GM23248 (cell line): ENCODE data around the gene PCDH1. TPM values are rescaled to one million over a fixed set of nuclear protein-coding genes. Genes with fewer than 3 reads are reported as not detected.
A peak's percentile ranks its signal among the peaks of the same experiment; 100 is the strongest.

Experiments used
- DNase-seq: peaks from one replicate; pipeline ENCODE4 v3.0.0-alpha.2; 2015
- H2AFZ ChIP-seq: fragments of 200-600 bp; sonication (generic); 2 replicates; pipeline ENCODE4 v1.6.1; 2016; ENCODE audit warnings: antibody characterized with exemption
- H3F3A ChIP-seq: fragments of 200-600 bp; sonication (generic); 2 replicates; pipeline ENCODE4 v1.6.1; 2016; ENCODE audit warnings: mild to moderate bottlenecking, antibody characterized with exemption, mixed run types; ENCODE audit not compliant: insufficient read depth
- H3K27ac ChIP-seq: fragments of 200-600 bp; sonication (generic); 2 replicates; pipeline ENCODE4 v1.5.1; 2016; ENCODE audit warnings: mild to moderate bottlenecking
- H3K27me3 ChIP-seq: fragments of 200-600 bp; sonication (generic); replicated peaks from 2 replicates; pipeline ENCODE4 v1.6.1; 2016; ENCODE audit warnings: mild to moderate bottlenecking; ENCODE audit not compliant: insufficient read depth
- H3K36me3 ChIP-seq: fragments of 200-600 bp; sonication (generic); 2 replicates; pipeline ENCODE4 v1.6.1; 2016; ENCODE audit warnings: low read depth, mild to moderate bottlenecking
- H3K4me1 ChIP-seq: fragments of 200-600 bp; sonication (generic); 2 replicates; pipeline ENCODE4 v1.6.1; 2016; ENCODE audit warnings: mild to moderate bottlenecking; ENCODE audit not compliant: insufficient read depth
- H3K4me2 ChIP-seq: fragments of 200-600 bp; sonication (generic); one replicate; pipeline ENCODE4 v1.6.1; 2016; ENCODE audit warnings: mild to moderate bottlenecking; ENCODE audit not compliant: unreplicated experiment
- H3K4me3 ChIP-seq: fragments of 200-600 bp; sonication (generic); 2 replicates; pipeline ENCODE4 v1.5.1; 2016; ENCODE audit warnings: mild to moderate bottlenecking
- H3K79me2 ChIP-seq: fragments of 200-600 bp; sonication (generic); 2 replicates; pipeline ENCODE4 v1.6.1; 2016; ENCODE audit warnings: mild to moderate bottlenecking; ENCODE audit not compliant: insufficient read depth
- H3K9ac ChIP-seq: fragments of 200-600 bp; sonication (generic); 2 replicates; pipeline ENCODE4 v1.6.1; 2016; ENCODE audit warnings: mild to moderate bottlenecking
- H3K9me2 ChIP-seq: fragments of 200-600 bp; sonication (generic); 2 replicates; pipeline ENCODE4 v1.6.1; 2016; ENCODE audit warnings: mixed run types, mild to moderate bottlenecking, moderate library complexity; ENCODE audit not compliant: insufficient read depth
- H3K9me3 ChIP-seq: fragments of 200-600 bp; sonication (generic); one replicate; pipeline ENCODE4 v1.6.1; 2017; ENCODE audit warnings: low read depth
- H4K20me1 ChIP-seq: fragments of 200-600 bp; sonication (generic); 2 replicates; pipeline ENCODE4 v1.6.0; 2016; ENCODE audit not compliant: insufficient read depth
- EZH2 ChIP-seq: fragments of 200-600 bp; sonication (generic); IDR thresholded peaks from 2 replicates; pipeline ENCODE4 v1.6.1; 2018; ENCODE audit warnings: antibody characterized with exemption, mild to moderate bottlenecking; ENCODE audit not compliant: insufficient read depth, poor library complexity, severe bottlenecking
- EZH2phosphoT487 ChIP-seq: fragments of 200-600 bp; sonication (generic); IDR thresholded peaks from 2 replicates; pipeline ENCODE4 v1.6.1; 2018; ENCODE audit warnings: antibody characterized with exemption, moderate library complexity, mild to moderate bottlenecking, low read depth; ENCODE audit not compliant: insufficient read depth
- WGBS, 2 experiments: methylation state at CpG; one replicate each; pipeline ENCODE4 v1.1.6; 2015 to 2017; ENCODE audit warnings: low lambda C conversion rate in 2 of 2, low coverage in 1 of 2; ENCODE audit errors: missing lambda C conversion rate in 2 of 2; 5-methylcytosine and 5-hydroxymethylcytosine counted together
- in situ Hi-C: fragments of 300-500 bp; cut with MboI; formaldehyde crosslinking; loops from 2 replicates; pipeline ENCODE4 v1.15.0; 2020
- polyA plus RNA-seq: library from polyadenylated mRNA; unstranded; fragments of >200 nt; fragmentation: Nextera tagmentation; extraction: Ambion mirVana; gene quantifications from 2 replicates; pipeline ENCODE4 v1.2.1, GENCODE V29; 2016
- total RNA-seq: library from RNA; depleted of rRNA; stranded (reverse); fragments of >200 nt; shearing (Covaris generic); gene quantifications from 2 replicates; pipeline ENCODE4 v1.2.3, GENCODE V29; 2014; rRNA removed

The PCDH1 gene
- total and polyA plus RNA-seq, 2 experiments from 2014 or later: 1.6 to 3.5 TPM

DNA sequence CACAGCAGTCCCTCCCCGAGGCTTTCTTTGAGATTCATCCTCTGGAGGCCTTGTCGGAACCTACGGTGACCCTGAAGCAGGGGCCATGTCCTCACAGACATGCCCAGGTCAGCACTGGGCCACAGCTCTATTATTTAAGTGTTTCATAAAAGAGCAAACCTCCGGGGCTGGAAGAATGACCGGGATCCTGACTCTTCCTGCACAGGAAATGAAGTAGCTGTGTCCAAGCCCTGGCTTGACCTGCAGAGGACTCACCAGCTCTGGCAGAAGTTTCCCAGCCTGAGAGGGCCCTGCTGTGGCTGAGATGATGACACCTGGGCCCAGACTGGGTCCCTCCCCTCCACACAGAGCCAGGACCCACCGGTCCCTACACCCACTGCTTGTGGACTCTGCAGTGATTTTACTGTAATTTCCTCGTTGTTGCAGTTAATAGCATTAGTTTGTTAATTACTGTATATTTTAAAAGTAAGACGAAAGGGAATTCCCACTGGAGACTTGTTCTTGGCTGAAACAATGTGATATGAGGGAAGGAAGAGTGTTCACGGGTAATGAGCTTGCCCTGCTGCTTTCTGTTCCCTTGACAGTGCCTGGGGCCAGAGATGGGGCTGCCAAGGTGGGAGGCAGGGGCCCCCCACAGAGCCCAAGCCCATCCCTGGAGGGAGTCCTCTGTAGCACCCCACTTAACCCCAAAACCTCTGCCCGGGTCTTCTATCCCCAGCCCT is 72.2 kb downstream of the PCDH1 start:
- Histone ChIP-seq H3F3A (no peaks in the 10 kb centered on the region), H3K27ac (no peak overlapping the region), H3K4me1 (no peaks in the 10 kb centered on the region), H3K4me3 (no peak overlapping the region), H3K27me3 (peaks cover 91% of the 10 kb centered on the region), H3K9me2 (no peaks in the 10 kb centered on the region), H3K9me3 (no peaks in the 10 kb centered on the region), H4K20me1 (no peaks in the 10 kb centered on the region), H2AFZ (no peak overlapping the region), H3K9ac (no peak overlapping the region), H3K36me3 (no peaks in the 10 kb centered on the region), H3K4me2 (no peak overlapping the region), H3K79me2 (no peaks in the 10 kb centered on the region)
- peak; percentile 31 for DNase-seq
- in situ Hi-C loops: no loop called here
- 38 to 42% methylated on average over 10 of the region's 10 CpGs for WGBS, 2 experiments
- TF ChIP-seq EZH2 (no peak), EZH2phosphoT487 (no peak)

DNA sequence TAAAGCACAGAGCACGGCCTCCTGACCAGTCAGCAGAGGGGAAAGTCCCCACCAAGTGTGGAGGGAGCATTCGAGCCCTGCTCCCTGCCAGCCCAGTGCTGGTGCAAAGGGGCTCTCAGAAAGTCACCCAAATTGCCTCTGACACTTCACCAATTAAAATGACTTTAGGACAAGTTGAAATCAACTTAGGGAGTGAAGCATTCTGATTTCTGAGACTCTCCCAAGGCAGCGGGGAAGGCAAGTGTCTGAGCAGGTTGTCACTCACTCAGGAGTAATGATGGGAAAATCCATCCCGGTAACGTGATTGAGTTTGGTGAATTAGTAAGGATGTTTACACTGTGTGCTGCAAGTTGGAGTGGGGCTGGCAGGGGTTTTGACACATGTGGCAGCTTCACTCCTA is 73.7 kb downstream of the PCDH1 start:
- in situ Hi-C loops: no loop called here
- peaks cover 76% of the 10 kb centered on the region for H3K27me3 ChIP-seq
- H2AFZ ChIP-seq: no peak overlapping the region
- no peaks in the 10 kb centered on the region for H3K9me2 ChIP-seq
- no peaks in the 10 kb centered on the region for H3F3A ChIP-seq
- no peaks in the 10 kb centered on the region for H3K4me1 ChIP-seq
- no peaks in the 10 kb centered on the region for H4K20me1 ChIP-seq
- H3K9me3 ChIP-seq: no peaks in the 10 kb centered on the region
- TF ChIP-seq EZH2phosphoT487 (no peak), EZH2 (no peak)
- no peak overlapping the region for H3K27ac ChIP-seq
- H3K4me3 ChIP-seq: no peak overlapping the region
- no peak overlapping the region for H3K9ac ChIP-seq
- H3K79me2 ChIP-seq: no peaks in the 10 kb centered on the region
- WGBS, 2 experiments: 51 to 52% methylated on average over 5 of the region's 5 CpGs
- no peaks in the 10 kb centered on the region for H3K36me3 ChIP-seq
- DNase-seq: no peak
- no peak overlapping the region for H3K4me2 ChIP-seq

Other genes starting within 250 kb of the PCDH1 start
- 43.8 and 53.2 TPM in 2 replicates for gene HDAC3, start 241.6 kb downstream of the PCDH1 start, total RNA-seq
- 59.0 and 62.9 TPM in 2 replicates for gene HDAC3, start 241.6 kb downstream of the PCDH1 start, polyA plus RNA-seq
- 2.8 and 3.8 TPM in 2 replicates for gene RELL2, start 241.4 kb downstream of the PCDH1 start, total RNA-seq
- gene RELL2, start 241.4 kb downstream of the PCDH1 start, polyA plus RNA-seq: 2.1 and 2.9 TPM in 2 replicates
- gene FCHSD1, start 227.0 kb downstream of the PCDH1 start, total RNA-seq: 24.4 and 32.0 TPM in 2 replicates
- gene FCHSD1, start 227.0 kb downstream of the PCDH1 start, polyA plus RNA-seq: 21.8 and 23.8 TPM in 2 replicates
- 2.2 and 3.9 TPM in 2 replicates for gene ARAP3, start 196.2 kb downstream of the PCDH1 start, total RNA-seq
- 2.2 TPM in 2 replicates for gene ARAP3, start 196.2 kb downstream of the PCDH1 start, polyA plus RNA-seq
- gene DELE1, start 45.5 kb upstream of the PCDH1 start, total RNA-seq: 39.5 and 47.9 TPM in 2 replicates
- gene DELE1, start 45.5 kb upstream of the PCDH1 start, polyA plus RNA-seq: 28.9 and 35.1 TPM in 2 replicates
- gene PCDH12, start 79.8 kb upstream of the PCDH1 start, total RNA-seq: 0.13 TPM in 1 of 2 replicates, not detected in the other
- 0.11 and 0.36 TPM in 2 replicates for gene PCDH12, start 79.8 kb upstream of the PCDH1 start, polyA plus RNA-seq
- gene RNF14, start 90.7 kb upstream of the PCDH1 start, total RNA-seq: 101 and 110 TPM in 2 replicates
- 77.8 and 81.1 TPM in 2 replicates for gene RNF14, start 90.7 kb upstream of the PCDH1 start, polyA plus RNA-seq
- gene GNPDA1, start 134.6 kb upstream of the PCDH1 start, total RNA-seq: 24.8 and 28.7 TPM in 2 replicates
- gene GNPDA1, start 134.6 kb upstream of the PCDH1 start, polyA plus RNA-seq: 27.6 and 31.5 TPM in 2 replicates
- gene NDFIP1, start 230.4 kb upstream of the PCDH1 start, total RNA-seq: 55.2 and 57.5 TPM in 2 replicates
- gene NDFIP1, start 230.4 kb upstream of the PCDH1 start, polyA plus RNA-seq: 75.3 and 76.4 TPM in 2 replicates